Karpas-422 (cell line): ENCODE measurements around the gene SYTL5. TPM values are rescaled to one million over a fixed set of nuclear protein-coding genes. Genes with fewer than 3 reads are reported as not detected.

Source experiments
- DNase-seq: peaks from one replicate; pipeline ENCODE4 v3.0.0-alpha.2; 2015
- H2AFZ ChIP-seq: fragments of 200-600 bp; sonication (generic); 2 replicates; pipeline ENCODE4 v1.6.1; 2014; ENCODE audit warnings: antibody characterized with exemption, low read length, mixed read lengths
- H3K27ac ChIP-seq: fragments of 200-600 bp; sonication (generic); 2 replicates; pipeline ENCODE4 v1.5.1; 2014; ENCODE audit warnings: mild to moderate bottlenecking, low read length, moderate library complexity
- H3K27me3 ChIP-seq: fragments of 200-600 bp; sonication (generic); 2 replicates; pipeline ENCODE4 v1.6.1; 2014; ENCODE audit warnings: low read length, mixed read lengths
- H3K36me3 ChIP-seq: fragments of 200-600 bp; sonication (generic); 2 replicates; pipeline ENCODE4 v1.6.1; 2014; ENCODE audit warnings: low read length, mixed read lengths; ENCODE audit not compliant: insufficient read depth
- H3K4me1 ChIP-seq: fragments of 200-600 bp; sonication (generic); 2 replicates; pipeline ENCODE4 v1.6.1; 2014; ENCODE audit warnings: mild to moderate bottlenecking, low read length, mixed read lengths
- H3K4me2 ChIP-seq: fragments of 200-600 bp; sonication (generic); 2 replicates; pipeline ENCODE4 v1.6.1; 2014; ENCODE audit warnings: low read length, low read depth, mild to moderate bottlenecking; ENCODE audit not compliant: poor library complexity, severe bottlenecking
- H3K4me3 ChIP-seq: fragments of 200-600 bp; sonication (generic); 2 replicates; pipeline ENCODE4 v1.5.1; 2014; ENCODE audit warnings: mild to moderate bottlenecking, antibody characterized with exemption, low read length, mixed read lengths
- H3K79me2 ChIP-seq: fragments of 200-600 bp; sonication (generic); 2 replicates; pipeline ENCODE4 v1.6.1; 2014; ENCODE audit warnings: mild to moderate bottlenecking, low read length, mixed read lengths
- H3K9ac ChIP-seq: fragments of 200-600 bp; sonication (generic); 2 replicates; pipeline ENCODE4 v1.6.0; 2014; ENCODE audit warnings: low read length
- H3K9me2 ChIP-seq: fragments of 200-600 bp; sonication (generic), shearing (Covaris generic); replicated peaks from 2 replicates; pipeline ENCODE4 v1.6.0; 2014; ENCODE audit warnings: mild to moderate bottlenecking, low read length, moderate library complexity; ENCODE audit not compliant: insufficient read depth
- H3K9me3 ChIP-seq: fragments of 300-700, 200-600 bp; sonication (generic); 2 replicates; pipeline ENCODE4 v1.6.1; 2014; ENCODE audit warnings: low read length, mixed read lengths
- H4K20me1 ChIP-seq: fragments of 200-600 bp; sonication (generic); 2 replicates; pipeline ENCODE4 v1.6.1; 2014; ENCODE audit warnings: mild to moderate bottlenecking, antibody characterized with exemption, low read length, low read depth; ENCODE audit not compliant: insufficient read depth
- total RNA-seq: library from RNA; depleted of rRNA; stranded (reverse); fragments of >200 nt; shearing (Covaris generic); gene quantifications from 2 replicates; pipeline ENCODE4 v1.2.3, GENCODE V29; 2014; ENCODE audit warnings: low replicate concordance

Gene SYTL5
- total RNA-seq, 1 experiment from 2014 or later: not detected

- Histone ChIP-seq H3K27me3 (no peaks in the 10 kb centered on the region), H3K79me2 (no peaks in the 10 kb centered on the region), H3K4me1 (no peaks in the 10 kb centered on the region), H3K27ac (no peak overlapping the region), H3K4me2 (no peak overlapping the region), H4K20me1 (no peaks in the 10 kb centered on the region), H3K9ac (no peak overlapping the region), H3K36me3 (no peaks in the 10 kb centered on the region), H3K9me3 (no peaks in the 10 kb centered on the region), H3K9me2 (no peaks in the 10 kb centered on the region), H3K4me3 (no peak overlapping the region), H2AFZ (no peak overlapping the region)
- DNase-seq: no peak
Observed at GRCh38 chrX:38086451-38087215, 80.3 kb downstream of the SYTL5 start.

- H3K4me2 ChIP-seq: no peak overlapping the region
- H3K79me2 ChIP-seq: no peaks in the 10 kb centered on the region
- no peak overlapping the region for H3K4me3 ChIP-seq
- H3K27ac ChIP-seq: no peak overlapping the region
- H3K36me3 ChIP-seq: no peaks in the 10 kb centered on the region
- no peak overlapping the region for H2AFZ ChIP-seq
- H3K9me3 ChIP-seq: no peaks in the 10 kb centered on the region
- no peaks in the 10 kb centered on the region for H3K9me2 ChIP-seq
- H3K27me3 ChIP-seq: no peaks in the 10 kb centered on the region
- no peaks in the 10 kb centered on the region for H3K4me1 ChIP-seq
- no peak overlapping the region for H3K9ac ChIP-seq
- no peaks in the 10 kb centered on the region for H4K20me1 ChIP-seq
- DNase-seq: no peak
Observed at GRCh38 chrX:38087594-38087993, 81.2 kb downstream of the SYTL5 start.

GRCh38 chrX:38089173-38089982 is 83.0 kb downstream of the SYTL5 start:
- DNase-seq: no peak
- no peak overlapping the region for H3K9ac ChIP-seq
- no peaks in the 10 kb centered on the region for H3K79me2 ChIP-seq
- no peaks in the 10 kb centered on the region for H4K20me1 ChIP-seq
- no peaks in the 10 kb centered on the region for H3K9me2 ChIP-seq
- H3K4me2 ChIP-seq: no peak overlapping the region
- H3K4me3 ChIP-seq: no peak overlapping the region
- H3K27me3 ChIP-seq: no peaks in the 10 kb centered on the region
- H3K9me3 ChIP-seq: no peaks in the 10 kb centered on the region
- H2AFZ ChIP-seq: no peak overlapping the region
- H3K27ac ChIP-seq: no peak overlapping the region
- H3K4me1 ChIP-seq: no peaks in the 10 kb centered on the region
- no peaks in the 10 kb centered on the region for H3K36me3 ChIP-seq

- Histone ChIP-seq H3K9me2 (no peaks in the 10 kb centered on the region), H3K4me1 (no peaks in the 10 kb centered on the region), H3K4me3 (no peak overlapping the region), H3K9ac (no peak overlapping the region), H3K9me3 (no peaks in the 10 kb centered on the region), H2AFZ (no peak overlapping the region), H3K27ac (no peak overlapping the region), H3K27me3 (no peaks in the 10 kb centered on the region), H4K20me1 (no peaks in the 10 kb centered on the region), H3K4me2 (no peak overlapping the region), H3K79me2 (no peaks in the 10 kb centered on the region), H3K36me3 (no peaks in the 10 kb centered on the region)
- DNase-seq: no peak
Observed at GRCh38 chrX:38095971-38096529, 89.7 kb downstream of the SYTL5 start.

GRCh38 chrX:38099688-38100087 is 93.3 kb downstream of the SYTL5 start:
- Histone ChIP-seq H3K79me2 (no peaks in the 10 kb centered on the region), H3K9ac (no peak overlapping the region), H3K9me2 (no peaks in the 10 kb centered on the region), H3K4me1 (no peaks in the 10 kb centered on the region), H4K20me1 (no peaks in the 10 kb centered on the region), H3K27ac (no peak overlapping the region), H3K4me2 (no peak overlapping the region), H3K36me3 (no peaks in the 10 kb centered on the region), H3K9me3 (no peaks in the 10 kb centered on the region), H3K4me3 (no peak overlapping the region), H3K27me3 (no peaks in the 10 kb centered on the region), H2AFZ (no peak overlapping the region)
- DNase-seq: no peak

GRCh38 chrX:38102240-38102639 is 95.9 kb downstream of the SYTL5 start:
- no peaks in the 10 kb centered on the region for H4K20me1 ChIP-seq
- H3K79me2 ChIP-seq: no peaks in the 10 kb centered on the region
- H3K4me3 ChIP-seq: no peak overlapping the region
- H3K27ac ChIP-seq: no peak overlapping the region
- DNase-seq: no peak
- H3K36me3 ChIP-seq: no peaks in the 10 kb centered on the region
- no peaks in the 10 kb centered on the region for H3K9me2 ChIP-seq
- H3K4me2 ChIP-seq: no peak overlapping the region
- no peaks in the 10 kb centered on the region for H3K27me3 ChIP-seq
- H2AFZ ChIP-seq: no peak overlapping the region
- H3K4me1 ChIP-seq: no peaks in the 10 kb centered on the region
- no peak overlapping the region for H3K9ac ChIP-seq
- no peaks in the 10 kb centered on the region for H3K9me3 ChIP-seq

GRCh38 chrX:38102875-38103274 is 96.5 kb downstream of the SYTL5 start:
- Histone ChIP-seq H3K9ac (no peak overlapping the region), H3K9me3 (no peaks in the 10 kb centered on the region), H3K4me1 (no peaks in the 10 kb centered on the region), H2AFZ (no peak overlapping the region), H3K79me2 (no peaks in the 10 kb centered on the region), H3K9me2 (no peaks in the 10 kb centered on the region), H3K27me3 (no peaks in the 10 kb centered on the region), H4K20me1 (no peaks in the 10 kb centered on the region), H3K4me3 (no peak overlapping the region), H3K27ac (no peak overlapping the region), H3K36me3 (no peaks in the 10 kb centered on the region), H3K4me2 (no peak overlapping the region)
- DNase-seq: no peak
